PC-9 (cell line): Measurements from ENCODE around the gene MICOS13. TPM values are rescaled to one million over a fixed set of nuclear protein-coding genes. Genes with fewer than 3 reads are reported as not detected.

ENCODE experiments used
- BruUV-seq: library from RNA; stranded (reverse); fragments of 400-500 nt; replicated peaks from 2 replicates; lab custom pipeline; 2021; lab: Mats Ljungman, UMichigan
- CTCF ChIA-PET: fragments of 300-600 bp; sonication (Branson Sonifier 250); formaldehyde crosslinking; loops from one replicate; lab custom pipeline; 2022; ENCODE audit warnings: antibody characterized with exemption; lab: Charles Lee
- POLR2A ChIA-PET: fragments of 300-600 bp; sonication (Branson Sonifier 250); formaldehyde crosslinking; loops from one replicate; lab custom pipeline; 2022; ENCODE audit warnings: antibody characterized with exemption; ENCODE audit not compliant: unreplicated experiment; lab: Charles Lee
- DNase-seq, 2 experiments: peaks; one replicate each; pipeline versions ENCODE4 v3.0.0 to v3.0.0-alpha.2; 2015 to 2022; ENCODE audit warnings: mixed read lengths in 1 of 2
- H2AFZ ChIP-seq: fragments of 200-600 bp; sonication (generic); 2 replicates; pipeline ENCODE4 v1.8.1; 2017; ENCODE audit warnings: antibody characterized with exemption
- H3F3A ChIP-seq: fragments of 200-600 bp; sonication (generic); 2 replicates; pipeline ENCODE4 v1.8.1; 2017; ENCODE audit warnings: antibody characterized with exemption, mild to moderate bottlenecking, low read depth; ENCODE audit not compliant: insufficient read depth
- H3K27ac ChIP-seq: fragments of 200-600 bp; sonication (generic); 2 replicates; pipeline ENCODE4 v1.6.1; 2016; ENCODE audit warnings: mixed run types
- H3K27me3 ChIP-seq: fragments of 200-600 bp; sonication (generic); 2 replicates; pipeline ENCODE4 v1.6.1; 2016; ENCODE audit warnings: low read depth, mixed run types; ENCODE audit not compliant: insufficient read depth
- H3K36me3 ChIP-seq: fragments of 200-600 bp; sonication (generic); 2 replicates; pipeline ENCODE4 v1.6.1; 2016; ENCODE audit warnings: low read depth, mixed run types
- H3K4me1 ChIP-seq: fragments of 200-600 bp; sonication (generic); replicated peaks from 2 replicates; pipeline ENCODE4 v1.6.1; 2016; ENCODE audit warnings: mixed run types; ENCODE audit not compliant: insufficient read depth
- H3K4me2 ChIP-seq: fragments of 200-600 bp; sonication (generic); 2 replicates; pipeline ENCODE4 v1.6.1; 2017; ENCODE audit warnings: mixed run types
- H3K4me3 ChIP-seq: fragments of 200-600 bp; sonication (generic); 2 replicates; pipeline ENCODE4 v1.6.1; 2016; ENCODE audit warnings: mixed run types
- H3K79me2 ChIP-seq: fragments of 200-600 bp; sonication (generic); 2 replicates; pipeline ENCODE4 v1.6.1; 2017; ENCODE audit warnings: low read depth, mixed run types
- H3K9me2 ChIP-seq: fragments of 200-600 bp; sonication (generic); 2 replicates; pipeline ENCODE4 v1.8.1; 2017; ENCODE audit warnings: mild to moderate bottlenecking; ENCODE audit not compliant: insufficient read depth
- H3K9me3 ChIP-seq: fragments of 200-600 bp; sonication (generic); 2 replicates; pipeline ENCODE4 v1.8.1; 2016; ENCODE audit warnings: low read depth; ENCODE audit not compliant: insufficient read depth
- H4K20me1 ChIP-seq: fragments of 200-600 bp; sonication (generic); 2 replicates; pipeline ENCODE4 v1.8.1; 2017; ENCODE audit not compliant: insufficient read depth
- CTCF ChIP-seq: fragments of 200-600 bp; sonication (generic); conservative IDR thresholded peaks from 2 replicates; pipeline ENCODE4 v1.6.1; 2017; ENCODE audit warnings: mixed run types, antibody characterized with exemption, mild to moderate bottlenecking, moderate library complexity
- EZH2 ChIP-seq: fragments of 200-600 bp; sonication (generic); IDR thresholded peaks from 2 replicates; pipeline ENCODE4 v1.8.0; 2017; ENCODE audit warnings: antibody characterized with exemption, low read depth
- intact Hi-C: fragments of 100-400 bp; cut with micrococcal nuclease; formaldehyde crosslinking; loops from one replicate; pipeline ENCODE4 v1.10.0; 2022; ENCODE audit not compliant: unreplicated experiment
- total RNA-seq: library from RNA; stranded (reverse); gene quantifications from 2 replicates; pipeline ENCODE4 v1.2.3, GENCODE V29; 2021

The MICOS13 gene
- total RNA-seq, 1 experiment from 2014 or later: 34.7 TPM

GRCh38 chr19:5628461-5628860, 51.9 kb downstream of the MICOS13 start:
- TF ChIP-seq CTCF (no peak), EZH2 (no peak)
- H2AFZ ChIP-seq: no peak overlapping the region
- H3K4me2 ChIP-seq: no peak overlapping the region
- CTCF ChIA-PET: no interaction called here
- peaks cover 97% of the 10 kb centered on the region for H3K79me2 ChIP-seq
- H4K20me1 ChIP-seq: peaks cover 72% of the 10 kb centered on the region
- H3K36me3 ChIP-seq: peaks cover 13% of the 10 kb centered on the region
- peaks cover 10% of the 10 kb centered on the region for H3K4me1 ChIP-seq
- BruUV-seq: no TSS peak
- H3F3A ChIP-seq: no peaks in the 10 kb centered on the region; the same call in 1 of the 2 replicates
- no peaks in the 10 kb centered on the region for H3K9me2 ChIP-seq
- no peak overlapping the region for H3K27ac ChIP-seq
- no peak for DNase-seq
- intact Hi-C loops: no loop called here
- H3K9me3 ChIP-seq: no peaks in the 10 kb centered on the region
- no peaks in the 10 kb centered on the region for H3K27me3 ChIP-seq
- POLR2A ChIA-PET: no interaction called here
- no peak overlapping the region for H3K4me3 ChIP-seq

Other genes with a start within 250 kb of the MICOS13 start
- gene ZNRF4, start 225.1 kb downstream of the MICOS13 start, total RNA-seq: not detected in 2 replicates
- gene TINCR, start 112.6 kb downstream of the MICOS13 start, total RNA-seq: 4.4 and 8.0 TPM in 2 replicates
- 43.1 and 66.1 TPM in 2 replicates for gene SAFB2, start 57.7 kb downstream of the MICOS13 start, total RNA-seq
- gene SAFB, start 57.4 kb downstream of the MICOS13 start, total RNA-seq: 68.7 and 88.7 TPM in 2 replicates
- 7.5 and 11.9 TPM in 2 replicates for gene HSD11B1L, start 511 bp upstream of the MICOS13 start, total RNA-seq
- gene RPL36, start 9.8 kb upstream of the MICOS13 start, total RNA-seq: 772 and 787 TPM in 2 replicates
- gene LONP1, start 39.6 kb upstream of the MICOS13 start, total RNA-seq: 78.2 and 140 TPM in 2 replicates
- not detected in 2 replicates for gene CATSPERD, start 40.1 kb upstream of the MICOS13 start, total RNA-seq
- gene PRR22, start 104.2 kb upstream of the MICOS13 start, total RNA-seq: 4.5 and 4.6 TPM in 2 replicates
- 27.1 and 29.2 TPM in 2 replicates for gene DUS3L, start 110.6 kb upstream of the MICOS13 start, total RNA-seq
- 1.9 and 3.5 TPM in 2 replicates for gene NRTN, start 124.6 kb upstream of the MICOS13 start, total RNA-seq
- gene FUT6, start 159.2 kb upstream of the MICOS13 start, total RNA-seq: 0.43 and 0.55 TPM in 2 replicates
- 28.5 and 28.7 TPM in 2 replicates for gene FUT3, start 170.9 kb upstream of the MICOS13 start, total RNA-seq
- 0.28 TPM in 1 of 2 replicates, not detected in the other for gene FUT5, start 190.0 kb upstream of the MICOS13 start, total RNA-seq
- 169 and 181 TPM in 2 replicates for gene NDUFA11, start 223.3 kb upstream of the MICOS13 start, total RNA-seq
- 6.2 and 7.1 TPM in 2 replicates for gene VMAC, start 224.4 kb upstream of the MICOS13 start, total RNA-seq
- 32.0 and 41.5 TPM in 2 replicates for gene CAPS, start 233.7 kb upstream of the MICOS13 start, total RNA-seq